Lower leg skin (tissue), 3 donors: ENCODE results near the gene RASA3.

Experiments used
- CTCF ChIP-seq, 3 donors: fragments of 450-650 bp; IDR thresholded peaks; one replicate each; pipeline ENCODE4 v1.5.1; 2016; ENCODE audit warnings: antibody characterized with exemption in 3 of 3, mild to moderate bottlenecking in 3 of 3, moderate library complexity in 2 of 3
- POLR2A ChIP-seq, 2 donors: fragments of 450-650 bp; IDR thresholded peaks; one replicate each; pipeline ENCODE4 v1.6.1; 2016 to 2017; ENCODE audit warnings: antibody characterized with exemption in 2 of 2, mild to moderate bottlenecking in 1 of 2, moderate library complexity in 1 of 2

GRCh38 chr13:114108141-114108761, 24.2 kb downstream of the RASA3 start:
- TF ChIP-seq CTCF (IDR thresholded peaks at IDR 0.05) (no peak), POLR2A (IDR thresholded peaks at IDR 0.05) (no peak)
